K562 (cell line): ENCODE data around the gene OR51E2. TPM values are rescaled to one million over a fixed set of nuclear protein-coding genes. Genes with fewer than 3 reads are reported as not detected.

Experiments used
- ATAC-seq: fragments of 200-7000 bp; cut with Tn5 transposase; 3 replicates; pipeline ENCODE4 v1.9.1; 2020; ENCODE audit warnings: moderate library complexity
- BruUV-seq: library from RNA; stranded (reverse); fragments of 400-500 nt; replicated peaks from 2 replicates; lab custom pipeline; 2021; lab: Mats Ljungman, UMichigan
- CTCF ChIA-PET: fragments of 300-600 bp; formaldehyde crosslinking; extraction: SDS; loops from one replicate; lab custom pipeline; 2021; ENCODE audit warnings: low intra/inter-chr PET ratio; lab: Yijun Ruan, JAX
- POLR2A ChIA-PET: fragments of 300-600, 350-650 bp; sonication (Branson Sonifier 250); formaldehyde crosslinking; extraction: SDS; loops from one replicate; lab custom pipeline; 2021; ENCODE audit warnings: antibody characterized with exemption, inconsistent platforms; lab: Yijun Ruan, JAX
- DNase-seq, 4 experiments: peaks; one replicate each; pipeline versions ENCODE4 v3.0.0 to v3.0.0-alpha.2; 2011 to 2018; ENCODE audit warnings: low spot score in 3 of 4, mixed read lengths in 3 of 4; ENCODE audit errors: extremely low read depth in 1 of 4
- FAIRE-seq: peaks from 2 replicates; lab custom pipeline; 2011; peaks lifted over from hg19 to GRCh38; lab: Jason Lieb, UNC
- H2AFZ ChIP-seq: 2 replicates; pipeline ENCODE4 v1.6.0; 2011; ENCODE audit warnings: low read depth, low read length, control low read depth, inconsistent platforms
- H3K27ac ChIP-seq: fragments of 200-600 bp; 3 replicates; pipeline ENCODE4 v1.8.0; 2011; ENCODE audit warnings: low read depth, mild to moderate bottlenecking, control low read depth, inconsistent platforms, low read length, moderate library complexity, mixed read lengths; ENCODE audit errors: extremely low read depth
- H3K27me3 ChIP-seq, 2 experiments: fragments of 300-600 bp in 1 of 2; 2 replicates in 1 of 2; 3 replicates in 1 of 2; pipeline versions ENCODE4 v1.6.0 to v1.8.0; 2011; ENCODE audit warnings: inconsistent platforms in 2 of 2, low read length in 2 of 2, mild to moderate bottlenecking in 1 of 2, mixed read lengths in 1 of 2, moderate library complexity in 1 of 2; ENCODE audit not compliant: control insufficient read depth in 2 of 2, insufficient read depth in 2 of 2
- H3K36me3 ChIP-seq: fragments of 300-600 bp; 3 replicates; pipeline ENCODE4 v1.8.0; 2011; ENCODE audit warnings: mild to moderate bottlenecking, low read length, inconsistent platforms; ENCODE audit not compliant: control insufficient read depth, insufficient read depth
- H3K4me1 ChIP-seq, 2 experiments: fragments of 200-600 bp in 1 of 2; replicated peaks in 1 of 2; 2 replicates in 1 of 2; 3 replicates in 1 of 2; pipeline versions ENCODE4 v1.5.1 to v1.8.0; 2011; ENCODE audit warnings: inconsistent platforms in 2 of 2, low read length in 2 of 2, mild to moderate bottlenecking in 1 of 2, mixed read lengths in 1 of 2, moderate library complexity in 1 of 2; ENCODE audit not compliant: control insufficient read depth in 2 of 2, insufficient read depth in 2 of 2
- H3K4me2 ChIP-seq: 2 replicates; pipeline ENCODE4 v1.6.1; 2011; ENCODE audit warnings: low read length, control low read depth, inconsistent platforms, mixed read lengths; ENCODE audit not compliant: insufficient read depth
- H3K4me3 ChIP-seq: fragments of 200-600 bp; sonication (generic), shearing (Covaris generic); 2 replicates; pipeline ENCODE4 v1.5.1; 2016; ENCODE audit warnings: control low read depth, inconsistent platforms
- H3K79me2 ChIP-seq: fragments of 200-600 bp; 3 replicates; pipeline ENCODE4 v1.8.0; 2011; ENCODE audit warnings: low read length, inconsistent platforms; ENCODE audit not compliant: control insufficient read depth, insufficient read depth
- H3K9ac ChIP-seq, 2 experiments: 2 replicates each; pipeline versions ENCODE4 v1.6.0 to v1.6.1; 2011; ENCODE audit warnings: low read depth in 2 of 2, low read length in 2 of 2, control low read depth in 1 of 2, inconsistent platforms in 1 of 2, mild to moderate bottlenecking in 1 of 2, mixed read lengths in 1 of 2; ENCODE audit not compliant: insufficient read depth in 1 of 2
- H3K9me1 ChIP-seq: one replicate; pipeline ENCODE4 v1.6.0; 2011; ENCODE audit warnings: inconsistent platforms, mild to moderate bottlenecking, low read length, moderate library complexity; ENCODE audit not compliant: control insufficient read depth, insufficient read depth
- H3K9me3 ChIP-seq: replicated peaks from 2 replicates; pipeline ENCODE4 v1.5.1; 2011; ENCODE audit warnings: low read depth, low read length, inconsistent platforms; ENCODE audit not compliant: control insufficient read depth, insufficient read depth
- H4K20me1 ChIP-seq: replicated peaks from 2 replicates; pipeline ENCODE4 v1.6.1; 2011; ENCODE audit warnings: low read length, inconsistent platforms, mixed read lengths; ENCODE audit not compliant: control insufficient read depth, insufficient read depth
- BRF1 ChIP-seq: IDR thresholded peaks from 3 replicates; pipeline ENCODE4 v1.6.1; 2011; ENCODE audit warnings: borderline replicate concordance, mild to moderate bottlenecking; ENCODE audit not compliant: insufficient read length; ENCODE audit errors: extremely low read depth
- DNMT1 ChIP-seq: fragments of 450-650 bp; IDR thresholded peaks from 2 replicates; pipeline ENCODE4 v1.6.1; 2016; ENCODE audit warnings: antibody characterized with exemption, mild to moderate bottlenecking
- HDAC3 ChIP-seq: fragments of 450-650 bp; IDR thresholded peaks from 2 replicates; pipeline ENCODE4 v1.6.1; 2018; ENCODE audit warnings: borderline replicate concordance, mild to moderate bottlenecking, moderate library complexity; ENCODE audit not compliant: partially characterized antibody
- KDM2B ChIP-seq: fragments of 250-450 bp; sonication (Bioruptor Pico); IDR thresholded peaks from 2 replicates; pipeline ENCODE4 v1.8.0; 2021; ENCODE audit warnings: mild to moderate bottlenecking, moderate library complexity
- LCOR ChIP-seq: sonication (generic); formaldehyde crosslinking; IDR thresholded peaks from 2 replicates; pipeline ENCODE4 v1.8.0; 2022; ENCODE audit warnings: mild to moderate bottlenecking, missing genetic modification reagents
- PHB ChIP-seq: fragments of 250-450 bp; sonication (Bioruptor Pico); IDR thresholded peaks from 2 replicates; pipeline ENCODE4 v1.5.0; 2021
- SMAD1 ChIP-seq: fragments of 150-350 bp; IDR thresholded peaks from 2 replicates; pipeline ENCODE4 v1.6.1; 2014; ENCODE audit warnings: low read length, low read depth; ENCODE audit not compliant: partially characterized antibody
- SOX6 ChIP-seq: fragments of 450-650 bp; IDR thresholded peaks from 2 replicates; pipeline ENCODE4 v1.6.1; 2014; ENCODE audit warnings: mild to moderate bottlenecking
- SRSF9 ChIP-seq: fragments of 200-400 bp; formaldehyde crosslinking; IDR thresholded peaks from 2 replicates; pipeline ENCODE4 v1.6.1; 2017; ENCODE audit warnings: low read depth, low read length, borderline replicate concordance
- ZNF146 ChIP-seq: IDR thresholded peaks from one replicate; pipeline ENCODE4 v1.6.1; 2018; ENCODE audit warnings: missing compliant biosample characterization; ENCODE audit not compliant: unreplicated experiment
- ZNF274 ChIP-seq: IDR thresholded peaks from 2 replicates; pipeline ENCODE4 v1.6.1; 2011; ENCODE audit warnings: low read depth, mild to moderate bottlenecking, low read length, moderate library complexity, borderline replicate concordance
- WGBS: fragments of 100-300 bp; shearing (Covaris generic); methylation state at CpG from one replicate; pipeline ENCODE4 v1.1.6; 2016; ENCODE audit warnings: low coverage, mixed read lengths; ENCODE audit not compliant: insufficient coverage; ENCODE audit errors: missing lambda C conversion rate; 5-methylcytosine and 5-hydroxymethylcytosine counted together
- in situ Hi-C: fragments of 300-500 bp; cut with MboI; formaldehyde crosslinking; loops from 4 replicates; pipeline ENCODE4 v1.15.0; 2018; ENCODE audit warnings: inconsistent platforms, mixed read lengths
- intact Hi-C: fragments of 100-400 bp; cut with micrococcal nuclease; formaldehyde crosslinking; loops from 2 replicates; pipeline ENCODE4 v1.14.2; 2022
- polyA plus RNA-seq, 8 experiments: library from polyadenylated mRNA; depleted of rRNA in 4 of 8; stranded (reverse) in 5 of 8; unstranded in 3 of 8; fragments of >200 nt; fragmentation: Nextera tagmentation in 2 of 8; fragmentation: Illumina TruSeq in 1 of 8; extraction: Ambion mirVana in 2 of 8; extraction: Trizol in 1 of 8; gene quantifications; 2 replicates each; pipeline versions ENCODE4 v1.2.1 to v1.2.3, GENCODE V29; 2011 to 2014; ENCODE audit warnings: inconsistent platforms in 1 of 8, missing spikeins in 1 of 8
- total RNA-seq, 7 experiments: library from RNA; depleted of rRNA in 6 of 7; stranded (reverse); fragments of >200 nt in 6 of 7; fragmentation: Illumina TruSeq in 2 of 7; extraction: Trizol in 2 of 7; gene quantifications; 2 replicates each; pipeline versions ENCODE4 v1.2.1 to v1.2.3, GENCODE V29; 2011 to 2021; ENCODE audit warnings: low replicate concordance in 1 of 7

OR51E2 gene
- total and polyA plus RNA-seq, 9 of the 15 experiments (the other 6 are each of a cell fraction or from before 2014, with no cell fraction given), result not detected

DNA sequence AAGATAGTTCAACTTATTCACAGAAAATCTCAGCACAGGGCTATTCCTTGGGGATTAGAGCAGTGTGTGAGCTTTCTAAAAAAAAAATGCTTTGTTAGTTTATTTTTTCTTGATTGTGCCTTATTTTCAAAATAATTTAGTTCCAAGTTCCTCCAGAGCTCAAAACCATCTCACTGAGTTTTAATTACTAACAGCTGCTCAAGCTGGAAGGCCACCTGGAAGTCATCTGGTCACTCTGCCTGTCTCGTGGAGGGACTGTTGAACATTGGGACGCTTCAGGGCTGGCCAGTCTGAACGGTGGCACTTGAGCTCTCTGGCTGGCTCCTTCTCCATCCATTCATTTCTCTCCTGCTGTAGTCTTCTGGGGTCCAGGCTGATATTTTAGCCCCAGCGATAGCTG lies 49.9 kb downstream of the OR51E2 start:
- peaks cover 0 to 4% of the 10 kb centered on the region in 2 experiments; a peak in 2 of 5 replicates for H3K4me1 ChIP-seq
- in situ Hi-C loops, result loop anchor here (25.0 kb wide), 1 partner anchor 1690 kb away; no protein-coding TSS in a partner anchor

DNA sequence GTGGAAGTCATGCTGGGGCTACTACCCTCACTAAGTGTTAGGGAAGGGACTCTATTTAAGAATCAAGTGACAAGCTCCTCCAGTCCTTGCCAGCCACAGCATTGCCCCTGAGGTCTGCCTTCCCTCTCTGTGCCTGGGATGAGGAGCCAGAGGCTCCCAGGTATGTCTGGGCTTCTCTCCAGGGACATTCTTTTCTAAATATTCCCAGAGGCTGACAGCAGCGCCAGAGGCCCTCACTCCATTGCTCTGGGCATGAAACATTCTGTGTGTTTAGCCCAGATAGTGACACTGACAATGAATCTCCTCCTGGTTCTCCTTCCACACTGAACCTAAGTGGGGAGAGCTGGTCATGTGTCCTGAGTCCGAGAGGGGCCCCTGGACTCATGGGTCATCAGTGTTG lies 51.7 kb downstream of the OR51E2 start:
- H4K20me1 ChIP-seq, result no peaks in the 10 kb centered on the region
- no peak overlapping the region for H3K9ac ChIP-seq
- ATAC-seq (no peak), FAIRE-seq (no peak), DNase-seq (no peak)
- H3K36me3 ChIP-seq, result no peaks in the 10 kb centered on the region
- POLR2A ChIA-PET, result no interaction called here
- H3K79me2 ChIP-seq, result no peaks in the 10 kb centered on the region
- peaks cover 0 to 4% of the 10 kb centered on the region in 2 experiments; a peak in 2 of 5 replicates for H3K4me1 ChIP-seq
- 4% methylated on average over 2 of the region's 2 CpGs for WGBS
- H3K4me2 ChIP-seq, result no peak overlapping the region
- H3K9me3 ChIP-seq, result no peaks in the 10 kb centered on the region
- no peaks in the 10 kb centered on the region for H3K9me1 ChIP-seq
- BruUV-seq, result no TSS peak
- H3K27ac ChIP-seq, result no peak overlapping the region
- intact Hi-C loops, result no loop called here
- no peak for TF ChIP-seq HDAC3
- TF ChIP-seq ZNF274, result no peak
- TF ChIP-seq SOX6, result no peak
- TF ChIP-seq SRSF9, result no peak
- TF ChIP-seq PHB (CRISPR knock-in tag), result no peak
- TF ChIP-seq LCOR (CRISPR knock-in tag), result no peak
- no peak for TF ChIP-seq BRF1
- no peak overlapping the region for H3K4me3 ChIP-seq
- CTCF ChIA-PET, result no interaction called here
- in situ Hi-C loops, result loop anchor here (25.0 kb wide), 1 partner anchor 1691 kb away; no protein-coding TSS in a partner anchor
- H2AFZ ChIP-seq, result no peak overlapping the region
- peaks cover 0 to 25% of the 10 kb centered on the region in 2 experiments; a peak in 2 of 5 replicates for H3K27me3 ChIP-seq

More for the DNA sequence above, 49.9 kb downstream of the OR51E2 start:
- H3K27me3 ChIP-seq, result peaks cover 2 to 18% of the 10 kb centered on the region in 2 experiments; a peak in 3 of 5 replicates
- no peak overlapping the region for H2AFZ ChIP-seq
- H3K4me3 ChIP-seq, result no peak overlapping the region
- no peaks in the 10 kb centered on the region; the same call in 2 of the 3 replicates for H3K79me2 ChIP-seq
- no peaks in the 10 kb centered on the region for H3K9me3 ChIP-seq
- ChIA-PET CTCF (no interaction called here), POLR2A (interaction anchor here (2.1 kb wide), 1 partner anchor 11 kb away, joined by 8 read pairs; the partner anchor contains the start of gene OR51D1)
- intact Hi-C loops, result no loop called here
- BruUV-seq, result no TSS peak
- no peak overlapping the region for H3K4me2 ChIP-seq
- TF ChIP-seq DNMT1, result no peak
- no peak for TF ChIP-seq ZNF146
- TF ChIP-seq SMAD1, result no peak
- no peak for TF ChIP-seq KDM2B (CRISPR knock-in tag)
- no peaks in the 10 kb centered on the region for H3K9me1 ChIP-seq
- WGBS, result 0% methylated on average over 4 of the region's 4 CpGs
- no peaks in the 10 kb centered on the region for H4K20me1 ChIP-seq
- ATAC-seq (no peak), FAIRE-seq (no peak), DNase-seq (no peak)
- H3K27ac ChIP-seq, result no peak overlapping the region
- no peak overlapping the region for H3K9ac ChIP-seq
- H3K36me3 ChIP-seq, result no peaks in the 10 kb centered on the region
